Measurements from ENCODE around the gene LINGO1.

DNA sequence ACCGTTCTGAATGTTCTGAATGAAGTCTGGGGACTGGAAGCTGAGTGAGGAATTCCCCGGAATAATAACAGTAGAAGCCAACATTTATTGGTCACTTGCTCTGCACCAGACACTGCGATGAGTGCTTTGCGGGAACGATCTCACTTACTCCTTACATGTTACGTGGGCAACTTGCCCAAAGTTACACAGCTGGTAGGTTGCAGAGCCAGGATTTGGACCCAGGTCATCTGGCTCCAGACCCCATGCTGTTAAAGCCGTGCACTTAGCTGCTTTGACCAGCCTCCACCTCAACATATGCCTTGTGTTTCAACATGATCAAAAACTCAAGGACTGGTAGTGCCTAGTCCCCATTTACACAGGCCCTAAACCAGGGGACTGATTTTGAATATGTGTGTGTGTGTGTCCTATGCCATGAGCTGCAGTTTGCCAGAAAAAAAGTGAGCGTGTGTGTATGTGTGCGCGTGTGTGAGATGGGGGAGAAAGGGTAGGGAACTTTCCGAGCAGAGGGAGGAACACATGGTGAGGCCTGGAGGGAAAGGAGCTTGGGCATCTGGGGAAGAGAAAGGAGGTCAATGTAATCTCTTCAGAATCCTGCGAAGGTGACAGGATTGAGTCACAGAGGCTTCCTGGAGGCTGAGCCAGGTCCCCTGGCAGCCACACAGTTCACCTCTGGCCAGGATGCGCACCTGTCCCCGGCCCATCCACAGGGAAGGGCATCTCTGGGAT, 28.9 kb downstream of the LINGO1 start:
- no peak for TF ChIP-seq POLR2AphosphoS5 (IDR thresholded peaks at IDR 0.05)
- TF ChIP-seq EP300 (IDR thresholded peaks at IDR 0.05), result no peak
- TF ChIP-seq, protein P1, sequence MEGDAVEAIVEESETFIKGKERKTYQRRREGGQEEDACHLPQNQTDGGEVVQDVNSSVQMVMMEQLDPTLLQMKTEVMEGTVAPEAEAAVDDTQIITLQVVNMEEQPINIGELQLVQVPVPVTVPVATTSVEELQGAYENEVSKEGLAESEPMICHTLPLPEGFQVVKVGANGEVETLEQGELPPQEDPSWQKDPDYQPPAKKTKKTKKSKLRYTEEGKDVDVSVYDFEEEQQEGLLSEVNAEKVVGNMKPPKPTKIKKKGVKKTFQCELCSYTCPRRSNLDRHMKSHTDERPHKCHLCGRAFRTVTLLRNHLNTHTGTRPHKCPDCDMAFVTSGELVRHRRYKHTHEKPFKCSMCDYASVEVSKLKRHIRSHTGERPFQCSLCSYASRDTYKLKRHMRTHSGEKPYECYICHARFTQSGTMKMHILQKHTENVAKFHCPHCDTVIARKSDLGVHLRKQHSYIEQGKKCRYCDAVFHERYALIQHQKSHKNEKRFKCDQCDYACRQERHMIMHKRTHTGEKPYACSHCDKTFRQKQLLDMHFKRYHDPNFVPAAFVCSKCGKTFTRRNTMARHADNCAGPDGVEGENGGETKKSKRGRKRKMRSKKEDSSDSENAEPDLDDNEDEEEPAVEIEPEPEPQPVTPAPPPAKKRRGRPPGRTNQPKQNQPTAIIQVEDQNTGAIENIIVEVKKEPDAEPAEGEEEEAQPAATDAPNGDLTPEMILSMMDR (IDR thresholded peaks at IDR 0.05), result no peak

All from esophagus muscularis mucosa (tissue), 4 donors.